Testis (tissue), 3 donors: ENCODE measurements around the gene TCP11. TPM values are rescaled to one million over a fixed set of nuclear protein-coding genes. Genes with fewer than 3 reads are reported as not detected.
A peak's percentile ranks its signal among the peaks of the same experiment; 100 is the strongest.

Source experiments
- DNase-seq: peaks from one replicate; pipeline ENCODE4 v3.0.0-alpha.2; 2019
- H3K27ac ChIP-seq, 2 donors: fragments of 200-600 bp; sonication (generic); one replicate each; pipeline ENCODE4 v1.5.1; 2019
- H3K27me3 ChIP-seq: fragments of 200-600 bp; sonication (generic); one replicate; pipeline ENCODE4 v1.5.1; 2019
- H3K36me3 ChIP-seq: fragments of 200-600 bp; sonication (generic); one replicate; pipeline ENCODE4 v1.5.1; 2017; ENCODE audit warnings: low read depth; ENCODE audit errors: missing control alignments
- H3K4me1 ChIP-seq: fragments of 200-600 bp; sonication (generic); one replicate; pipeline ENCODE4 v1.5.1; 2019
- H3K4me3 ChIP-seq, 2 donors: fragments of 200-600 bp; sonication (generic); one replicate each; pipeline ENCODE4 v1.5.1; 2017 to 2019
- H3K9me3 ChIP-seq: fragments of 200-600 bp; sonication (generic); one replicate; pipeline ENCODE4 v1.5.1; 2017
- CTCF ChIP-seq, 3 experiments: fragments of 450-650 bp in 2 of 3; fragments of 200-600 bp in 1 of 3; sonication (generic) in 1 of 3; IDR thresholded peaks; one replicate each; pipeline ENCODE4 v1.5.1; 2016 to 2019; ENCODE audit warnings: antibody characterized with exemption in 3 of 3, mild to moderate bottlenecking in 2 of 3, moderate library complexity in 1 of 3
- POLR2A ChIP-seq: fragments of 450-650 bp; IDR thresholded peaks from one replicate; pipeline ENCODE4 v1.6.1; 2017; ENCODE audit warnings: antibody characterized with exemption, mild to moderate bottlenecking, moderate library complexity
- WGBS, 2 donors: methylation state at CpG; one replicate each; pipeline ENCODE4 v1.1.5; 2018; 5-methylcytosine and 5-hydroxymethylcytosine counted together
- intact Hi-C: fragments of 100-400 bp; cut with DNase I; formaldehyde crosslinking; loops from one replicate; pipeline ENCODE4 v1.15.1; 2023; ENCODE audit warnings: low total_unique reads
- polyA plus RNA-seq: library from polyadenylated mRNA; stranded (reverse); fragments of 350-450 nt; fragmentation: Illumina TruSeq; extraction: RNeasy Lipid Tissue Mini Kit (QIAGEN cat#74804); gene quantifications from one replicate; pipeline ENCODE4 v1.2.3, GENCODE V29; 2014; ENCODE audit warnings: low read depth, low replicate concordance; ENCODE audit not compliant: insufficient read depth
- total RNA-seq, 2 donors: library from RNA; depleted of rRNA; stranded (reverse); fragments of >200 nt; gene quantifications; one replicate each; pipeline ENCODE4 v1.2.3, GENCODE V29; 2016

TCP11 gene
- total and polyA plus RNA-seq, 3 donors from 2014 or later, result 193 to 1,044 (median 639) TPM

DNA sequence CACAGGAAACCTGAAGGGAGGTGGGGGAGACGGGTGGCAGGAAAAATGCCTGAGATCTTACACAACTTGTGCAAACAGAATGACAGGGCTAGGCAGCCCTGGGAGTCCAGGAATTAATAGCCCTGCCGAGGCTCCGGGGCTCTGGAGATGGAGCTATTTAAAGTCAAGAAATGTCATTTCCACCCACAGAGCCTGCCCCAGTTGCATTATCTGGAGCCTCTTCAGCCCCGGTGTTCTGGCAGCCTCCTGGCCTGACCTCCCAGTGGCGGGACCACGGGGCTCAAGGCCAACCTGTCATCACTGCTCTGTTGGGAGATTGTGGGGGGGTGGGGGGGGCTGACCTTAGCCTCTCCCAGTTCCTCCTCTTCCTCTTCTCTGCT lies 44.2 kb upstream of the TCP11 start:
- no peak for DNase-seq
- TF ChIP-seq POLR2A (no peak), CTCF (IDR thresholded peaks at IDR 0.05) (no peak)
- H3K9me3 ChIP-seq, result no peaks in the 10 kb centered on the region
- no peaks in the 10 kb centered on the region for H3K4me1 ChIP-seq
- no peaks in the 10 kb centered on the region for H3K36me3 ChIP-seq
- WGBS, 2 donors, result 21 to 41% methylated on average over 6 of the region's 6 CpGs
- no peak overlapping the region for H3K4me3 ChIP-seq
- intact Hi-C loops, result no loop called here
- no peaks in the 10 kb centered on the region for H3K27me3 ChIP-seq
- no peak overlapping the region for H3K27ac ChIP-seq

DNA sequence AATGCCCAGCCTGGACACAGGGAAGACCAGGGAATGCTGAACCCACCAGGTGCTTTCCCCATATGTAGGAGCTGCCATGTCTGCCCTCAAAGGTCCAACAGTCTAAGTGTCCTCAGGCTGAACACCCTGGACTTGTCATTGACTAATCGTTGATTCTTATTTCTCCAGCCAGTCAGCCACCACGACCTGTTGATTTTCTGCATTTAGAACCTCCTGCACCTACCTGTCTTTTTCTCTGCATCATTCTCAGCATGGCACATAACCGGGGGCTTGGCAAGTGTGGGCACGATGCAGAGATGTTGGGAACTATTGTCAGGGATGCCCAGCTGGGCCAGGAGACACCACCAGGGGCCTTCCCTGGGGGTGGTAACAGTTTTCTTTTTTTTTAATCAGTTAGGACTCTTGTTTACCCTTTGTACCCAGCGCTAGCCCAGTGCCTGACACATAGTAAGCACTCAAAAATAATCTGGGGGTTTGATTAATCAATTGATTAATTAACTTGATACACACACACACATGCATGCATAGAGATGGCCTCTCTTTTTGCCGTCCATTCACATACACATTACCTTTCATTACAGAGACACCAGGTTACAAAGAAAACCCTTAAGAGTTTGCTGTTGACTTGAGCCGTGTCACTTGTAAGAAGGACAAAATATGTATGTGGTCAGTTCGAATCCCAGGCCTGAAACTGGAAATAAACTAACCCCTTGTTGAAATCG lies 43.6 kb upstream of the TCP11 start:
- WGBS, 2 donors, result 76 to 79% methylated on average over 9 of the region's 9 CpGs
- Histone ChIP-seq H3K36me3 (no peaks in the 10 kb centered on the region), H3K4me1 (no peaks in the 10 kb centered on the region), H3K4me3 (no peak overlapping the region), H3K27me3 (no peaks in the 10 kb centered on the region), H3K9me3 (no peaks in the 10 kb centered on the region), H3K27ac (no peak overlapping the region)
- DNase-seq, result no peak
- intact Hi-C loops, result no loop called here
- no peak for TF ChIP-seq POLR2A
- TF ChIP-seq CTCF (IDR thresholded peaks at IDR 0.05), result no peak

DNA sequence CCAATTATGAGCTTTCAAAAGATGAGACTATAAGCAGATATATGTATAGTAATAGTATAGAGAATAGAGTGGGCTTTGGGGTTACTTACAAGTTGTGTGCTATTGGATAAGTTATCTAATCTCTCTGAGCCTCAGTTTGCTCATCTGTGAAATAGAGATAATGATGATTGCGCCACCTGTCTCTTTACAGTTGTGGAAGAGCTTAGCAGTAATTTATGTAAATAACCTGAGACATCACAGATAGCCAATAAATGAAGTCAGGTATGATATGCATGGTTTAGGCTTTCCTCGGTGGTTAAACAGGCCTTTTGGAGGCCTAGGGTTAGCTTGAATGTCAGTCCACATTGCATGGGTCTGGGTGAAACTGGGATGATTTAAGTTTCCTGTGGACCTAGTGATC lies 42.8 kb upstream of the TCP11 start:
- intact Hi-C loops, result no loop called here
- no peaks in the 10 kb centered on the region for H3K27me3 ChIP-seq
- H3K4me1 ChIP-seq, result no peaks in the 10 kb centered on the region
- H3K4me3 ChIP-seq, result no peak overlapping the region
- H3K36me3 ChIP-seq, result no peaks in the 10 kb centered on the region
- H3K9me3 ChIP-seq, result no peaks in the 10 kb centered on the region
- TF ChIP-seq POLR2A, result no peak
- TF ChIP-seq CTCF (IDR thresholded peaks at IDR 0.05), result no peak
- H3K27ac ChIP-seq, result no peak overlapping the region
- 91 to 95% methylated on average over 2 of the region's 2 CpGs for WGBS, 2 donors
- DNase-seq, result no peak

GRCh38 chr6:35183281-35183680 lies 42.1 kb upstream of the TCP11 start:
- WGBS, 2 donors, result 68 to 82% methylated on average over 2 of the region's 2 CpGs
- Histone ChIP-seq H3K27ac (no peak overlapping the region), H3K4me3 (no peak overlapping the region), H3K9me3 (no peaks in the 10 kb centered on the region), H3K4me1 (no peaks in the 10 kb centered on the region), H3K27me3 (no peaks in the 10 kb centered on the region), H3K36me3 (no peaks in the 10 kb centered on the region)
- TF ChIP-seq POLR2A, result no peak
- no peak for DNase-seq
- intact Hi-C loops, result no loop called here

GRCh38 chr6:35181933-35182612 lies 40.9 kb upstream of the TCP11 start:
- no peak for TF ChIP-seq CTCF (IDR thresholded peaks at IDR 0.05)
- H3K4me1 ChIP-seq, result no peaks in the 10 kb centered on the region
- no peaks in the 10 kb centered on the region for H3K27me3 ChIP-seq
- peak; percentile 59 for DNase-seq
- WGBS, 2 donors, result 13 to 44% methylated on average over 20 to 51 of the region's 55 CpGs
- peak overlapping the region in 1 of 2 donors; percentile 1 for H3K27ac ChIP-seq
- no peaks in the 10 kb centered on the region for H3K36me3 ChIP-seq
- no peaks in the 10 kb centered on the region for H3K9me3 ChIP-seq
- intact Hi-C loops, result no loop called here
- H3K4me3 ChIP-seq, result peak overlapping the region; percentile 21 to 51
